ENCODE results near the gene PCK2.
"Not testable (repeated sequence)": the region's sequence is repeated elsewhere in the genome, so short reads cannot be mapped to it uniquely, and the experiment has no call there.

PCK2 gene

GRCh38 chr14:24098229-24098926, 4.3 kb downstream of the PCK2 start:
- no peak for DNase-seq

GRCh38 chr14:24098927-24099813, 5.1 kb downstream of the PCK2 start:
- no peak for DNase-seq

GRCh38 chr14:24100197-24100981, 6.3 kb downstream of the PCK2 start:
- no peak for DNase-seq

GRCh38 chr14:24100982-24101494, 6.9 kb downstream of the PCK2 start:
- DNase-seq, result no peak

GRCh38 chr14:24102357-24103048, 8.4 kb downstream of the PCK2 start:
- DNase-seq, result no peak

GRCh38 chr14:24103451-24103850, 9.3 kb downstream of the PCK2 start:
- DNase-seq, result no peak

- not testable (repeated sequence) for DNase-seq
These were observed 11.6 kb downstream of the PCK2 start for GRCh38 chr14:24105609-24106239.

- no peak for DNase-seq
These were observed 12.7 kb downstream of the PCK2 start for GRCh38 chr14:24106672-24107271.

GRCh38 chr14:24108336-24108874, 14.3 kb downstream of the PCK2 start:
- no peak for DNase-seq

GRCh38 chr14:24110060-24110459, 15.9 kb downstream of the PCK2 start:
- no peak for DNase-seq

GRCh38 chr14:24110523-24110922, 16.4 kb downstream of the PCK2 start:
- DNase-seq, result no peak

GRCh38 chr14:24113379-24113800, 19.3 kb downstream of the PCK2 start:
- no peak for DNase-seq

- peak; percentile 86 for DNase-seq
These were observed 19.9 kb downstream of the PCK2 start for GRCh38 chr14:24113801-24114531.

GRCh38 chr14:24114532-24115421, 20.7 kb downstream of the PCK2 start, which contains the start of the genes DCAF11 and NRL:
DCAF11 (plus strand) TSS chr14:24114777; CDS start chr14:24115595, 818 bp downstream.
NRL (minus strand) TSS chr14:24114949; CDS start chr14:24082848, 32,101 bp downstream.
- DNase-seq, result peak; percentile 99

- no peak for DNase-seq
These were observed 21.5 kb downstream of the PCK2 start for GRCh38 chr14:24115422-24116127.

- DNase-seq, result no peak
These were observed 22.2 kb downstream of the PCK2 start for GRCh38 chr14:24116128-24116814.

- no peak for DNase-seq
These were observed 23.1 kb downstream of the PCK2 start for GRCh38 chr14:24117179-24117578.

GRCh38 chr14:24119691-24120090, 25.6 kb downstream of the PCK2 start:
- no peak for DNase-seq

Data from NCI-H1417 treated with DMSO at 0.1 percent for 48 hours (cell line).